HepG2 (cell line): ENCODE measurements around the gene SPA17. TPM values are rescaled to one million over a fixed set of nuclear protein-coding genes. Genes with fewer than 3 reads are reported as not detected.

ENCODE experiments used
- AFF4 ChIP-seq: sonication (generic); formaldehyde crosslinking; IDR thresholded peaks from 2 replicates; pipeline ENCODE4 v1.4.0; 2020; ENCODE audit warnings: missing genetic modification reagents
- ARID3A ChIP-seq: IDR thresholded peaks from 2 replicates; pipeline ENCODE4 v1.6.1; 2012; ENCODE audit warnings: low read depth, low read length, improper control_type of control experiment
- CTCF ChIP-seq: sonication (generic); formaldehyde crosslinking; IDR thresholded peaks from 2 replicates; pipeline ENCODE4 v1.5.0; 2020; ENCODE audit warnings: mild to moderate bottlenecking, missing genetic modification reagents, moderate library complexity
- GABPB1 ChIP-seq: IDR thresholded peaks from 2 replicates; pipeline ENCODE4 v1.6.1; 2016; ENCODE audit warnings: mild to moderate bottlenecking, missing genetic modification reagents, moderate library complexity, missing compliant biosample characterization
- KAT8 ChIP-seq: IDR thresholded peaks from 2 replicates; pipeline ENCODE4 v1.6.1; 2016; ENCODE audit warnings: missing genetic modification reagents, missing compliant biosample characterization
- MAZ ChIP-seq, 2 experiments: sonication (generic) in 1 of 2; formaldehyde crosslinking in 1 of 2; IDR thresholded peaks; 2 replicates each; pipeline versions ENCODE4 v1.5.0 to v1.6.1; 2012 to 2020; ENCODE audit warnings: low read depth in 2 of 2, mild to moderate bottlenecking in 2 of 2, borderline replicate concordance in 1 of 2, improper control_type of control experiment in 1 of 2, low read length in 1 of 2, missing genetic modification reagents in 1 of 2, moderate library complexity in 1 of 2
- MXI1 ChIP-seq: IDR thresholded peaks from 3 replicates; pipeline ENCODE4 v1.6.1; 2012; ENCODE audit warnings: low read depth, low read length, inconsistent platforms, borderline replicate concordance
- RCOR2 ChIP-seq: IDR thresholded peaks from 2 replicates; pipeline ENCODE4 v1.6.1; 2016; ENCODE audit warnings: missing biosample characterization, missing genetic modification reagents
- SRSF9 ChIP-seq: fragments of 200-400 bp; formaldehyde crosslinking; IDR thresholded peaks from 2 replicates; pipeline ENCODE4 v1.6.1; 2018; ENCODE audit warnings: borderline replicate concordance, mild to moderate bottlenecking, low read depth, low read length; ENCODE audit not compliant: insufficient read depth, poor library complexity, severe bottlenecking
- TEAD3 ChIP-seq: optimal IDR thresholded peaks from 2 replicates; pipeline ENCODE3; 2016; ENCODE audit warnings: borderline replicate concordance
- TFAP4 ChIP-seq: sonication (generic); IDR thresholded peaks from 2 replicates; pipeline ENCODE4 v1.6.1; 2016; ENCODE audit warnings: low read depth, borderline replicate concordance
- TOE1 ChIP-seq: sonication (generic); formaldehyde crosslinking; IDR thresholded peaks from 2 replicates; pipeline ENCODE4 v1.4.0; 2020; ENCODE audit warnings: mild to moderate bottlenecking, missing genetic modification reagents
- USF2 ChIP-seq, 2 experiments: sonication (generic) in 1 of 2; formaldehyde crosslinking in 1 of 2; IDR thresholded peaks; 2 replicates each; pipeline versions ENCODE4 v1.5.1 to v1.6.1; 2011 to 2020; ENCODE audit warnings: borderline replicate concordance in 1 of 2, low read depth in 1 of 2, low read length in 1 of 2, mild to moderate bottlenecking in 1 of 2, missing genetic modification reagents in 1 of 2, moderate library complexity in 1 of 2
- polyA plus RNA-seq, 8 experiments: library from polyadenylated mRNA; depleted of rRNA in 3 of 8; stranded (reverse) in 7 of 8; unstranded in 1 of 8; fragments of >200 nt; fragmentation: Illumina TruSeq in 4 of 8; extraction: Trizol in 4 of 8; gene quantifications; 2 replicates each; pipeline versions ENCODE4 v1.2.1 to v1.2.3, GENCODE V29; 2011 to 2016; ENCODE audit warnings: low read depth in 4 of 8, missing spikeins in 1 of 8, mixed read lengths in 1 of 8; ENCODE audit not compliant: insufficient read depth in 1 of 8
- total RNA-seq, 5 experiments: library from RNA; depleted of rRNA; stranded (reverse); fragments of >200 nt; fragmentation: Illumina TruSeq; extraction: Trizol; gene quantifications; 2 replicates each; pipeline ENCODE4 v1.2.3, GENCODE V29; 2016; ENCODE audit warnings: low read depth in 1 of 5

SPA17 gene
- total and polyA plus RNA-seq, 2 of the 13 experiments (the other 11 are each of a cell fraction or from before 2014, with no cell fraction given), result 4.4 to 8.4 TPM

GRCh38 chr11:124644426-124645280 lies 29.1 kb upstream of the SPA17 start (continued):
- TF ChIP-seq CTCF, result peak; percentile 81
- TF ChIP-seq TOE1 (CRISPR knock-in tag), result no peak
- TF ChIP-seq TFAP4, result no peak
- TF ChIP-seq SRSF9, result no peak
- TF ChIP-seq AFF4, result 0 out of 2 replicates have a peak, but pooled peaks have one; percentile 49
- TF ChIP-seq USF2 (IDR thresholded peaks at IDR 0.05; ENCODE audit: low read depth, low read length), result no peak
- no peak for TF ChIP-seq USF2 (CRISPR knock-in tag; IDR thresholded peaks at IDR 0.05; ENCODE audit: borderline replicate concordance)
- TF ChIP-seq RCOR2 (CRISPR knock-in tag), result no peak
- TF ChIP-seq GABPB1 (CRISPR knock-in tag), result peak; percentile 12; the same call in 1 of the 2 replicates
- 0 out of 2 replicates have a peak, but pooled peaks have one; percentile 26 for TF ChIP-seq MAZ (IDR thresholded peaks at IDR 0.05; ENCODE audit: borderline replicate concordance, low read depth, low read length)
- no peak for TF ChIP-seq MAZ (CRISPR knock-in tag; IDR thresholded peaks at IDR 0.05; ENCODE audit: low read depth)
- peak; percentile 59 for TF ChIP-seq TEAD3 (CRISPR knock-in tag)
- peak; percentile 13; the same call in 1 of the 3 replicates for TF ChIP-seq MXI1
- TF ChIP-seq KAT8 (CRISPR knock-in tag), result peak; percentile 33; the same call in 1 of the 2 replicates
- peak; percentile 76 for TF ChIP-seq ARID3A
